NCI-H1694 (cell line): ENCODE results near the gene KAT6B.

Experiments
- DNase-seq: peaks from one replicate; lab custom pipeline; 2025; lab: John Stamatoyannopoulos, UW

The KAT6B gene

GRCh38 chr10:74988054-74988775 lies 161.8 kb downstream of the KAT6B start:
- no peak for DNase-seq

GRCh38 chr10:74988832-74989561 lies 162.6 kb downstream of the KAT6B start:
- no peak for DNase-seq

- DNase-seq = no peak
Measured at GRCh38 chr10:74991435-74991834, 165.0 kb downstream of the KAT6B start.

- no peak for DNase-seq
Measured at GRCh38 chr10:74992068-74992467, 165.7 kb downstream of the KAT6B start.

GRCh38 chr10:74993649-74994048 lies 167.2 kb downstream of the KAT6B start:
- DNase-seq = no peak

GRCh38 chr10:74994854-74995253 lies 168.5 kb downstream of the KAT6B start:
- DNase-seq = no peak

- DNase-seq = no peak
Measured at GRCh38 chr10:74995806-74996205, 169.4 kb downstream of the KAT6B start.

- no peak for DNase-seq
Measured at GRCh38 chr10:74997163-74997562, 170.8 kb downstream of the KAT6B start.

GRCh38 chr10:75000748-75001321 lies 174.4 kb downstream of the KAT6B start:
- DNase-seq = no peak

GRCh38 chr10:75001715-75002350 lies 175.4 kb downstream of the KAT6B start:
- no peak for DNase-seq

- no peak for DNase-seq
Measured at GRCh38 chr10:75002351-75002725, 175.9 kb downstream of the KAT6B start.

GRCh38 chr10:75002967-75003594 lies 176.7 kb downstream of the KAT6B start:
- no peak for DNase-seq

- no peak for DNase-seq
Measured at GRCh38 chr10:75003891-75004290, 177.5 kb downstream of the KAT6B start.

- DNase-seq = no peak
Measured at GRCh38 chr10:75007646-75008045, 181.2 kb downstream of the KAT6B start.

- no peak for DNase-seq
Measured at GRCh38 chr10:75008952-75009351, 182.6 kb downstream of the KAT6B start.

GRCh38 chr10:75009426-75009825 lies 183.0 kb downstream of the KAT6B start:
- DNase-seq = no peak

- no peak for DNase-seq
Measured at GRCh38 chr10:75010373-75010772, 184.0 kb downstream of the KAT6B start.

- no peak for DNase-seq
Measured at GRCh38 chr10:75011221-75011620, 184.8 kb downstream of the KAT6B start.

- DNase-seq = no peak
Measured at GRCh38 chr10:75012471-75012870, 186.1 kb downstream of the KAT6B start.

GRCh38 chr10:75013007-75013406 lies 186.6 kb downstream of the KAT6B start:
- no peak for DNase-seq

GRCh38 chr10:75013522-75013921 lies 187.1 kb downstream of the KAT6B start:
- no peak for DNase-seq

GRCh38 chr10:75014516-75015230 lies 188.3 kb downstream of the KAT6B start:
- DNase-seq = no peak
